SK-N-DZ (cell line): ENCODE data around the gene MALAT1.
"Not testable (repeated sequence)": the region's sequence is repeated elsewhere in the genome, so short reads cannot be mapped to it uniquely, and the experiment has no call there.

Experiments
- DNase-seq: peaks from one replicate; pipeline ENCODE4 v3.0.0-alpha.2; 2015; ENCODE audit warnings: low spot score

The MALAT1 gene

GRCh38 chr11:65516135-65516968 lies 17.5 kb downstream of the MALAT1 start:
- no peak for DNase-seq

- DNase-seq, result not testable (repeated sequence)
Measured at GRCh38 chr11:65518941-65519549, 20.2 kb downstream of the MALAT1 start.

- peak; percentile 68 for DNase-seq
Measured at GRCh38 chr11:65521777-65522521, 23.1 kb downstream of the MALAT1 start.

- peak; percentile 58 for DNase-seq
Measured at GRCh38 chr11:65522718-65523630, 24.1 kb downstream of the MALAT1 start.

GRCh38 chr11:65523631-65523968 lies 24.8 kb downstream of the MALAT1 start:
- DNase-seq, result not testable (repeated sequence)

- DNase-seq, result peak; percentile 62
Measured at GRCh38 chr11:65524014-65524740, 25.3 kb downstream of the MALAT1 start.

GRCh38 chr11:65524741-65525545 lies 26.1 kb downstream of the MALAT1 start, which contains the start of gene SCYL1:
Gene SCYL1 (plus strand): TSS chr11:65525083. CDS start chr11:65525154, 71 bp downstream.
- DNase-seq, result no peak

- no peak for DNase-seq
Measured at GRCh38 chr11:65525546-65526480, 27.0 kb downstream of the MALAT1 start.

GRCh38 chr11:65526744-65527143 lies 27.9 kb downstream of the MALAT1 start:
- DNase-seq, result no peak

GRCh38 chr11:65528819-65529350 lies 30.0 kb downstream of the MALAT1 start:
- DNase-seq, result no peak

GRCh38 chr11:65529475-65530156 lies 30.8 kb downstream of the MALAT1 start:
- no peak for DNase-seq

- no peak for DNase-seq
Measured at GRCh38 chr11:65530157-65530496, 31.3 kb downstream of the MALAT1 start.

- DNase-seq, result no peak
Measured at GRCh38 chr11:65532388-65533064, 33.7 kb downstream of the MALAT1 start.

GRCh38 chr11:65535102-65535501 lies 36.3 kb downstream of the MALAT1 start:
- no peak for DNase-seq

GRCh38 chr11:65536412-65537295 lies 37.8 kb downstream of the MALAT1 start:
- no peak for DNase-seq

GRCh38 chr11:65537296-65537597 lies 38.4 kb downstream of the MALAT1 start:
- DNase-seq, result no peak
